Posterior vena cava (tissue), 2 donors: ENCODE measurements around the gene CCDC8. TPM values are rescaled to one million over a fixed set of nuclear protein-coding genes. Genes with fewer than 3 reads are reported as not detected.

Experiments
- DNase-seq: peaks from one replicate; pipeline ENCODE4 v3.0.0-alpha.2; 2020; ENCODE audit warnings: low spot score
- intact Hi-C, 2 donors: fragments of 100-400 bp; cut with DNase I; formaldehyde crosslinking; loops; one replicate each; pipeline versions ENCODE4 v1.14.1 to v1.14.2; 2022 to 2023
- total RNA-seq, 2 donors: library from RNA; stranded (reverse); fragmentation: NEBNext Ultra II Directional; extraction: Animal tissue kit (Norgen Biotek cat#: 25700); gene quantifications; one replicate each; pipeline ENCODE4 v1.2.1, GENCODE V29; 2021
- donor health status: DM: yes; HTN: yes; CAD: no.
- donor health status: DM: yes; HTN: yes; CAD: no.

The CCDC8 gene
- total RNA-seq, 2 donors from 2014 or later, result 11.7 to 17.7 TPM

- no peak for DNase-seq
- intact Hi-C loops, result no loop called here
These were observed 4.2 kb downstream of the CCDC8 start for GRCh38 chr19:46409191-46409590.

GRCh38 chr19:46408664-46409039 lies 4.7 kb downstream of the CCDC8 start:
- DNase-seq, result peak; percentile 89
- intact Hi-C loops, result no loop called here

GRCh38 chr19:46407856-46408663 lies 5.3 kb downstream of the CCDC8 start:
- intact Hi-C loops, result no loop called here
- no peak for DNase-seq

- intact Hi-C loops, result no loop called here
- DNase-seq, result no peak
These were observed 6.4 kb downstream of the CCDC8 start for GRCh38 chr19:46406976-46407375.

GRCh38 chr19:46404753-46405468 lies 8.5 kb downstream of the CCDC8 start:
- no peak for DNase-seq
- intact Hi-C loops, result loop anchor here in 1 of 2 donors (2.0 kb wide), 1 partner anchor 82 kb away; no protein-coding TSS in a partner anchor

- no peak for DNase-seq
- intact Hi-C loops, result loop anchor here in 1 of 2 donors (2.0 kb wide), 1 partner anchor 83 kb away; no protein-coding TSS in a partner anchor
These were observed 9.2 kb downstream of the CCDC8 start for GRCh38 chr19:46404055-46404752.

- no peak for DNase-seq
- intact Hi-C loops, result no loop called here
These were observed 10.6 kb downstream of the CCDC8 start for GRCh38 chr19:46402725-46403124.

- intact Hi-C loops, result loop anchor here in 1 of 2 donors (2.0 kb wide), 1 partner anchor 89 kb away; no protein-coding TSS in a partner anchor
- DNase-seq, result peak; percentile 58
These were observed 15.4 kb downstream of the CCDC8 start for GRCh38 chr19:46397801-46398479.

- intact Hi-C loops, result loop anchor here (5.0 kb wide), 2 partner anchors 98 to 112 kb away; no protein-coding TSS in a partner anchor
- DNase-seq, result no peak
These were observed 19.0 kb downstream of the CCDC8 start for GRCh38 chr19:46394402-46394797.

- peak; percentile 69 for DNase-seq
- intact Hi-C loops, result loop anchor here (5.0 kb wide), 2 partner anchors 99 to 111 kb away; no protein-coding TSS in a partner anchor
These were observed 19.6 kb downstream of the CCDC8 start for GRCh38 chr19:46393456-46394401.

- intact Hi-C loops, result loop anchor here (5.0 kb wide), 2 partner anchors 99 to 111 kb away; no protein-coding TSS in a partner anchor
- no peak for DNase-seq
These were observed 20.5 kb downstream of the CCDC8 start for GRCh38 chr19:46392837-46393236.

- peak; percentile 80 for DNase-seq
- intact Hi-C loops, result loop anchor here (5.0 kb wide), 2 partner anchors 100 to 110 kb away; no protein-coding TSS in a partner anchor
These were observed 21.0 kb downstream of the CCDC8 start for GRCh38 chr19:46392252-46392801.

GRCh38 chr19:46391296-46392251 lies 21.8 kb downstream of the CCDC8 start:
- intact Hi-C loops, result loop anchor here (5.0 kb wide), 2 partner anchors 101 to 109 kb away; no protein-coding TSS in a partner anchor
- DNase-seq, result peak; percentile 81

GRCh38 chr19:46390866-46391265 lies 22.5 kb downstream of the CCDC8 start:
- DNase-seq, result peak; percentile 88

GRCh38 chr19:46390121-46390858 lies 23.1 kb downstream of the CCDC8 start:
- DNase-seq, result peak; percentile 74
- intact Hi-C loops, result loop anchor here (5.0 kb wide), 2 partner anchors 102 to 108 kb away; no protein-coding TSS in a partner anchor

More at GRCh38 chr19:46390866-46391265, 22.5 kb downstream of the CCDC8 start:
- intact Hi-C loops, result loop anchor here (5.0 kb wide), 2 partner anchors 101 to 109 kb away; no protein-coding TSS in a partner anchor
